Bronchial epithelial cell (primary cell): ENCODE data around the gene NME7. TPM values are rescaled to one million over a fixed set of nuclear protein-coding genes. Genes with fewer than 3 reads are reported as not detected.

ENCODE experiments used
- DNase-seq: peaks from one replicate; pipeline ENCODE4 v3.0.0-alpha.2; 2010; ENCODE audit warnings: low read depth
- FAIRE-seq: peaks from 2 replicates; lab custom pipeline; 2011; peaks lifted over from hg19 to GRCh38; lab: Jason Lieb, UNC
- H3K27me3 ChIP-seq: 2 replicates; pipeline ENCODE4 v1.5.1; 2011; ENCODE audit warnings: low read length; ENCODE audit not compliant: control insufficient read depth, insufficient read depth
- H3K36me3 ChIP-seq: 2 replicates; pipeline ENCODE4 v1.5.1; 2011; ENCODE audit warnings: low read length; ENCODE audit not compliant: control insufficient read depth, insufficient read depth
- H3K4me3 ChIP-seq: 2 replicates; pipeline ENCODE4 v1.5.1; 2011; ENCODE audit warnings: mild to moderate bottlenecking, low read depth, low read length, control low read depth
- total RNA-seq: library from RNA; depleted of rRNA; stranded (reverse); fragments of >200 nt; gene quantifications from 2 replicates; pipeline ENCODE4 v1.2.1, GENCODE V29; 2014
- TF ChIP-seq, protein P1 (sequence below): IDR thresholded peaks from 2 replicates; pipeline ENCODE4 v1.5.1; 2011; ENCODE audit warnings: mild to moderate bottlenecking, moderate library complexity, low read length, control low read depth, inconsistent platforms; ENCODE audit not compliant: insufficient read depth, severe bottlenecking

NME7 gene
- total RNA-seq, 1 donor from 2014 or later = 11.6 TPM

DNA sequence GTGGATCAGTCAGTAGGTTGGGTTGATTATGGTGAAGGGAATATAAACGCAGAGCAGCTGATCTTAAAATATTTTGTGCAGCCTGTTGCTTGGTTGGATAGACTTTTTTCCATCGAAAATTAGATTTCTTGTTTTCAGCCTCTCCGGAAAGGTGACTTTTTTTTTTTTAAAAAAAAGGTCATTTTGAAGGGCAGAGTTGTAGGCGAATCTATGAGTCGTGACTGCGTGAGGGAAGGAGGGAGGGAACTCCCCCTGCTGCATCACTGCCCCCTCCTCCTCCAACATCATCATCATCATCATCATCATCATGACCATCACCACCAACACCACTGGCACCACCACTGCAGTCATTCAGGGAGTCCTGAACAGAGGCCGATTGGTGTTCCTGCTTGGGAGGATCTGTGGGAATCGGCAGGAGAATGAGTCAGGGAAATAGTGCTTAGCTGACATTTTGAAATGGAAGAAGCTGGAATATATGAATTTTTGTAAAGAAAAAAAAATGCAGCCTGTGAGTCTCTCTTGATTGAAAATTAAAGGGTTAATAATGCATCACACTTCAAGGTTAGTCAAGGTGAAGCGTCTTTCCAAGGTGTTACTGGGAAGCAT lies 259.9 kb downstream of the NME7 start:
- peak; percentile 65 for DNase-seq
- Histone ChIP-seq H3K36me3 (peaks cover 5% of the 10 kb centered on the region), H3K27me3 (no peaks in the 10 kb centered on the region), H3K4me3 (peak overlapping the region; percentile 73)
- FAIRE-seq = no peak
- TF ChIP-seq, protein P1, sequence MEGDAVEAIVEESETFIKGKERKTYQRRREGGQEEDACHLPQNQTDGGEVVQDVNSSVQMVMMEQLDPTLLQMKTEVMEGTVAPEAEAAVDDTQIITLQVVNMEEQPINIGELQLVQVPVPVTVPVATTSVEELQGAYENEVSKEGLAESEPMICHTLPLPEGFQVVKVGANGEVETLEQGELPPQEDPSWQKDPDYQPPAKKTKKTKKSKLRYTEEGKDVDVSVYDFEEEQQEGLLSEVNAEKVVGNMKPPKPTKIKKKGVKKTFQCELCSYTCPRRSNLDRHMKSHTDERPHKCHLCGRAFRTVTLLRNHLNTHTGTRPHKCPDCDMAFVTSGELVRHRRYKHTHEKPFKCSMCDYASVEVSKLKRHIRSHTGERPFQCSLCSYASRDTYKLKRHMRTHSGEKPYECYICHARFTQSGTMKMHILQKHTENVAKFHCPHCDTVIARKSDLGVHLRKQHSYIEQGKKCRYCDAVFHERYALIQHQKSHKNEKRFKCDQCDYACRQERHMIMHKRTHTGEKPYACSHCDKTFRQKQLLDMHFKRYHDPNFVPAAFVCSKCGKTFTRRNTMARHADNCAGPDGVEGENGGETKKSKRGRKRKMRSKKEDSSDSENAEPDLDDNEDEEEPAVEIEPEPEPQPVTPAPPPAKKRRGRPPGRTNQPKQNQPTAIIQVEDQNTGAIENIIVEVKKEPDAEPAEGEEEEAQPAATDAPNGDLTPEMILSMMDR = no peak

DNA sequence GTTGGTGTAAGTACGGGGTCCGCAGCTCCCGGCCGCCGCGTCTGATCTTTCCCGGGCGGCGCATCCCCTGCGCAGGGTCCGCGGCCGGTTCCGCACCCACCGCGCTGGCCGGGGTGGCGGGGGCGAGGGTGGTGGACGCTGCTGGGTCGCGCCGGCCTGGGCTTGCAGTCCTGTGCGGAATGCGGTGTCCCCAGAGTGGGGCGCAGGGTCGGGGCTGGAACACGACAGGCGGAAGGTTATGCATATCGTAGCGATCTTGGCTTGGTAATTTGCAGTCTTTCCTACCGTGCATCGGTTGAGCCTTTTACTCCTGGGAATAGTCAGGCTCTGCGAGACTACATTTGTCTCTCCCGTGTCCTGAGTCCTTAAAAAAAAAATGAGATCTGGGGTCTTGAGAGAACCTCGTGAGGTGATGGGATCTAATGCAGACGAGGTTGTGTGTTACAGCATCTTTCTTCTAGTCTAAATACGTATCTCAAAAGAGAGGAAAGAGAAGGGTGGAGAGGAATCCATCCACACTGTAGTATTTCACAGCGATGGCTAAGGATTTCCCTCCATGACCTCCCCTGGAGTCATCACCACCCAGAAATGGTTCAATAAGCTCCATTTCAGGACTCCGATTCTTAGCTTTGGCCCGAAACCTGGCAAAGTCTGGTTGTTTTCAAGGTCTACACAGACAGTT lies 260.5 kb downstream of the NME7 start:
- TF ChIP-seq, protein P1 = no peak
- DNase-seq (no peak), FAIRE-seq (no peak)
- Histone ChIP-seq H3K27me3 (no peaks in the 10 kb centered on the region), H3K4me3 (peak overlapping the region; percentile 73), H3K36me3 (peaks cover 3% of the 10 kb centered on the region)

DNA sequence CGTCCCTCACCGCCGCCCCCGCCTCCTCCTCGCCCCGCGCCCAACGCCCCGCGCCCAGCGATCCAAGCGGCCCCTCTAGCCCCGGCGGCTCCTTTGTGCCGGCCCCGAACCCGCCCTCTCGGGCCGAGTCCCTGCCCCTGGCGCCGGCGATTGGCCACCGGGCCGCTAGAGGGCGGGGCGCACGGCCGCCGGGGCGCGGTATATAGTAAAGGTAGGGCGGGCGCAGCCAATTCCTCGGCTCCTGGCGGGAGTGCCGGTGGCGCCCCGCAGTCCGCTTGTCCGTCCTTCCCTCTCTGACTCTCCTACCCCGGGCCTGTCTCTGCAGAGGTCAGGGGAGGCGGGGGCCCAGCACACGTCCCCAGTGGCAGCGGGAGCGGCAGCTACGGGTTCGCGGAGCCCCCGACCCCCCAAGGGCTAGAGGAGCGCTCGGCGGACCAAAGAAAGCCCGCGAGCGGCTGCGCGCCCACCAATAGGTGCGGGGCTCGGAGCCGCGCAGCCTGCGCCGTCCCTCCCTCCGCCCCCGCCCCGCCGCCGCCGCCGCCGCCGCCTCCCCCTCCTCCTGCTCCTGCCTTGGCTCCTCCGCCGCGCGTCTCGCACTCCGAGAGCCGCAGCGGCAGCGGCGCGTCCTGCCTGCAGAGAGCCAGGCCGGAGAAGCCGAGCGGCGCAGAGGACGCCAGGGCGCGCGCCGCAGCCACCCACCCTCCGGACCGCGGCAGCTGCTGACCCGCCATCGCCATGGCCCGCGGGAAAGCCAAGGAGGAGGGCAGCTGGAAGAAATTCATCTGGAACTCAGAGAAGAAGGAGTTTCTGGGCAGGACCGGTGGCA lies 261.3 kb downstream of the NME7 start, which contains the start of gene ATP1B1:
TSS of gene ATP1B1 (plus strand) at position 596 of the 826 bp plus-strand sequence. CDS start at position 736, 140 bp downstream.
- FAIRE-seq (no peak), DNase-seq (peak; percentile 69)
- Histone ChIP-seq H3K36me3 (no peaks in the 10 kb centered on the region), H3K4me3 (peak within 1 kb of the TSS; percentile 73), H3K27me3 (no peaks in the 10 kb centered on the region)
- TF ChIP-seq, protein P1 = peak; percentile 32

DNA sequence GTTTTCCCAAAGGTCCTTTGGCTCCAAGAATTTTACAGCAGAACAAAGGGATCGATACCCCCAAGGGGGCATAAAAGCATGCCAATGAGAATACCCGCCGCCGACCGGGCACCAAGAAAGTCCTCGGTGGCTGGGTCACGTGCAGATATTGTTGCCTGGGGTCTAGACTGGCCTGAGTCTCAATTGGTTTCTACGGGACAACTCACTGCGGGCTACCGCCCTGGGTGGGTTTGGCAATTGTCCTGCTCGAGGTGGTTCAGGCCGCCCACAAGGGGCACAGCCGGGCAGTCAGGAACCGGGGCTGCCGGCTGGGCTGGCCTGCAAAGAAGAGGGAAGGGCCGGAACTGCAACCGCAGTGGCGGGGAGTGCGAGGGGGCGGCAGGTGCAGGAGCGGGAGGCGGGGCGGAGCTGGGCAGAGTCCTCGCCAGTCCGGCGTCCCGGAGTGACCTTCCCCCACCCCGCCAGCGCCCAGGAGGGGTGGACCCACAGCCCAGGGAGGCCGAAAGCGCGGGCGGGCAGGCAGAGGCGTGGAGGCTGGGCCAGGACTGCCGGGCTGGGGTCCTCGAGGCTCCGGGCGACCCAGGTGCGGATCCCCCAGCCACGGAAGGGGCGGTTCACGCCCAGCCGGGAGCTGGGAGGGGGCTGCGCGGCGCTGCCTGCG lies 262.0 kb downstream of the NME7 start:
- no peak for FAIRE-seq

DNA sequence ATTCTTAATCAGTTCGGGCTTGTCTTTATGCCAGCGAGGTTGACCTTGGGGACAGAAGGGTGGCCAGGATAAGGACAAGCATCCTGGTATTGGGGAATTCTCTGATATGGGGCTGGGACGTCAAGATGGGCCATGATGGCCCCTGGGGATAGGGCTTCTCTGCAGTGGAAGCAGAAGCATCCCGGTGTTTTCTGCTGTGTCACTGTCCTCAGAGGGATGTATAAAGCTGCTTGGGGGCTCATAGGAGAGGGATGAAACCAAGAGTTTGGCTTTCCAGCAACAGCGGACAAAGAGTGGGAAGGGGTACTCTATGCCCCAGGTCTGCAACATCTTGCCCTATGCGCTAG lies 262.5 kb downstream of the NME7 start:
- DNase-seq (no peak), FAIRE-seq (no peak)
- TF ChIP-seq, protein P1 = no peak
- Histone ChIP-seq H3K4me3 (no peak overlapping the region), H3K27me3 (no peaks in the 10 kb centered on the region), H3K36me3 (no peaks in the 10 kb centered on the region)

More for the DNA sequence above, 262.0 kb downstream of the NME7 start:
- TF ChIP-seq, protein P1 = peak; percentile 9
- H3K27me3 ChIP-seq = no peaks in the 10 kb centered on the region
- H3K4me3 ChIP-seq = peak overlapping the region; percentile 73
- no peaks in the 10 kb centered on the region for H3K36me3 ChIP-seq
- no peak for DNase-seq
